ENCODE measurements around the gene AOPEP.

AOPEP gene

GRCh38 chr9:94761481-94761880 lies 35.0 kb downstream of the AOPEP start:
- DNase-seq, result no peak

GRCh38 chr9:94767331-94768072 lies 41.0 kb downstream of the AOPEP start:
- DNase-seq, result no peak

- DNase-seq, result no peak
These were observed 42.3 kb downstream of the AOPEP start for GRCh38 chr9:94768766-94769165.

- no peak for DNase-seq
These were observed 43.8 kb downstream of the AOPEP start for GRCh38 chr9:94770334-94770733.

GRCh38 chr9:94771096-94771495 lies 44.6 kb downstream of the AOPEP start:
- no peak for DNase-seq

- no peak for DNase-seq
These were observed 45.6 kb downstream of the AOPEP start for GRCh38 chr9:94772144-94772543.

- no peak for DNase-seq
These were observed 46.3 kb downstream of the AOPEP start for GRCh38 chr9:94772639-94773303.

GRCh38 chr9:94773655-94774054 lies 47.2 kb downstream of the AOPEP start:
- DNase-seq, result no peak

- no peak for DNase-seq
These were observed 51.5 kb downstream of the AOPEP start for GRCh38 chr9:94778013-94778412.

GRCh38 chr9:94779031-94779430 lies 52.5 kb downstream of the AOPEP start:
- DNase-seq, result no peak

GRCh38 chr9:94779693-94780290 lies 53.3 kb downstream of the AOPEP start:
- DNase-seq, result no peak

GRCh38 chr9:94780516-94780950 lies 54.0 kb downstream of the AOPEP start:
- DNase-seq, result no peak

GRCh38 chr9:94782355-94783101 lies 56.0 kb downstream of the AOPEP start:
- DNase-seq, result no peak

- DNase-seq, result peak; percentile 21
These were observed 56.7 kb downstream of the AOPEP start for GRCh38 chr9:94783102-94783682.

GRCh38 chr9:94783928-94784327 lies 57.4 kb downstream of the AOPEP start:
- DNase-seq, result no peak

GRCh38 chr9:94785215-94786169 lies 59.0 kb downstream of the AOPEP start:
- DNase-seq, result no peak

- no peak for DNase-seq
These were observed 60.1 kb downstream of the AOPEP start for GRCh38 chr9:94786586-94786985.

GRCh38 chr9:94787266-94787665 lies 60.8 kb downstream of the AOPEP start:
- no peak for DNase-seq

- no peak for DNase-seq
These were observed 62.1 kb downstream of the AOPEP start for GRCh38 chr9:94788570-94789105.

- no peak for DNase-seq
These were observed 64.9 kb downstream of the AOPEP start for GRCh38 chr9:94791435-94791834.

GRCh38 chr9:94792511-94792910 lies 66.0 kb downstream of the AOPEP start:
- DNase-seq, result no peak
